HEK293 (cell line): ENCODE data around the gene GATM.

Source experiments
- KLF10 ChIP-seq: fragments of 450-650 bp; IDR thresholded peaks from 2 replicates; pipeline ENCODE4 v1.5.1; 2018; ENCODE audit warnings: missing biosample characterization, mild to moderate bottlenecking, missing genetic modification characterization
- PBX3 ChIP-seq: sonication (generic); formaldehyde crosslinking; IDR thresholded peaks from 2 replicates; pipeline ENCODE4 v1.8.1; 2022; ENCODE audit warnings: mild to moderate bottlenecking, moderate library complexity, missing genetic modification reagents
- PRDM10 ChIP-seq: fragments of 450-650 bp; formaldehyde crosslinking; IDR thresholded peaks from 2 replicates; pipeline ENCODE4 v1.5.1; 2016; ENCODE audit warnings: missing biosample characterization, missing genetic modification characterization
- TSHZ1 ChIP-seq: fragments of 450-650 bp; formaldehyde crosslinking; IDR thresholded peaks from 2 replicates; pipeline ENCODE4 v1.5.1; 2016; ENCODE audit warnings: missing biosample characterization, missing genetic modification characterization, borderline replicate concordance
- ZBTB7A ChIP-seq: fragments of 450-650 bp; formaldehyde crosslinking; IDR thresholded peaks from 2 replicates; pipeline ENCODE4 v1.5.1; 2016; ENCODE audit warnings: low read depth, missing biosample characterization, missing genetic modification characterization
- ZEB2 ChIP-seq: fragments of 450-650 bp; formaldehyde crosslinking; IDR thresholded peaks from 2 replicates; pipeline ENCODE4 v1.5.1; 2016; ENCODE audit warnings: missing biosample characterization, missing genetic modification characterization
- ZNF239 ChIP-seq: fragments of 450-650 bp; formaldehyde crosslinking; IDR thresholded peaks from 2 replicates; pipeline ENCODE4 v1.5.1; 2016; ENCODE audit warnings: missing biosample characterization, missing genetic modification characterization
- ZNF423 ChIP-seq: fragments of 450-650 bp; formaldehyde crosslinking; IDR thresholded peaks from 2 replicates; pipeline ENCODE4 v1.5.1; 2016; ENCODE audit warnings: missing biosample characterization, missing genetic modification characterization
- ZNF513 ChIP-seq: fragments of 450-650 bp; IDR thresholded peaks from 2 replicates; pipeline ENCODE4 v1.5.1; 2018; ENCODE audit warnings: missing biosample characterization, missing genetic modification characterization
- ZNF624 ChIP-seq: fragments of 450-650 bp; formaldehyde crosslinking; IDR thresholded peaks from 2 replicates; pipeline ENCODE4 v1.5.1; 2017; ENCODE audit warnings: missing biosample characterization, missing genetic modification characterization
- ZNF629 ChIP-seq: fragments of 450-650 bp; formaldehyde crosslinking; IDR thresholded peaks from 2 replicates; pipeline ENCODE4 v1.5.1; 2017; ENCODE audit warnings: missing biosample characterization, missing genetic modification characterization
- TF ChIP-seq, protein P1 (sequence below): fragments of 450-650 bp; formaldehyde crosslinking; IDR thresholded peaks from 2 replicates; pipeline ENCODE4 v1.5.1; 2016; ENCODE audit warnings: missing biosample characterization, missing genetic modification characterization
- TF ChIP-seq, protein P2 (sequence below): fragments of 450-650 bp; formaldehyde crosslinking; IDR thresholded peaks from 2 replicates; pipeline ENCODE4 v1.5.1; 2016; ENCODE audit warnings: missing biosample characterization, missing genetic modification characterization

GRCh38 chr15:45384700-45385099 lies 6.4 kb upstream of the GATM start:
- TF ChIP-seq ZNF239 (tag by site-specific recombination) (no peak), PBX3 (CRISPR knock-in tag) (no peak), ZNF423 (no peak), KLF10 (tag by site-specific recombination) (no peak), ZBTB7A (tag by site-specific recombination) (no peak), ZNF629 (tag by site-specific recombination) (no peak), TSHZ1 (tag by site-specific recombination) (no peak), PRDM10 (tag by site-specific recombination) (no peak), ZEB2 (tag by site-specific recombination) (no peak), ZNF624 (no peak), ZNF513 (tag by site-specific recombination) (no peak)
- TF ChIP-seq, protein P1, sequence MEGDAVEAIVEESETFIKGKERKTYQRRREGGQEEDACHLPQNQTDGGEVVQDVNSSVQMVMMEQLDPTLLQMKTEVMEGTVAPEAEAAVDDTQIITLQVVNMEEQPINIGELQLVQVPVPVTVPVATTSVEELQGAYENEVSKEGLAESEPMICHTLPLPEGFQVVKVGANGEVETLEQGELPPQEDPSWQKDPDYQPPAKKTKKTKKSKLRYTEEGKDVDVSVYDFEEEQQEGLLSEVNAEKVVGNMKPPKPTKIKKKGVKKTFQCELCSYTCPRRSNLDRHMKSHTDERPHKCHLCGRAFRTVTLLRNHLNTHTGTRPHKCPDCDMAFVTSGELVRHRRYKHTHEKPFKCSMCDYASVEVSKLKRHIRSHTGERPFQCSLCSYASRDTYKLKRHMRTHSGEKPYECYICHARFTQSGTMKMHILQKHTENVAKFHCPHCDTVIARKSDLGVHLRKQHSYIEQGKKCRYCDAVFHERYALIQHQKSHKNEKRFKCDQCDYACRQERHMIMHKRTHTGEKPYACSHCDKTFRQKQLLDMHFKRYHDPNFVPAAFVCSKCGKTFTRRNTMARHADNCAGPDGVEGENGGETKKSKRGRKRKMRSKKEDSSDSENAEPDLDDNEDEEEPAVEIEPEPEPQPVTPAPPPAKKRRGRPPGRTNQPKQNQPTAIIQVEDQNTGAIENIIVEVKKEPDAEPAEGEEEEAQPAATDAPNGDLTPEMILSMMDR (tag by site-specific recombination), result no peak
- TF ChIP-seq, protein P2, sequence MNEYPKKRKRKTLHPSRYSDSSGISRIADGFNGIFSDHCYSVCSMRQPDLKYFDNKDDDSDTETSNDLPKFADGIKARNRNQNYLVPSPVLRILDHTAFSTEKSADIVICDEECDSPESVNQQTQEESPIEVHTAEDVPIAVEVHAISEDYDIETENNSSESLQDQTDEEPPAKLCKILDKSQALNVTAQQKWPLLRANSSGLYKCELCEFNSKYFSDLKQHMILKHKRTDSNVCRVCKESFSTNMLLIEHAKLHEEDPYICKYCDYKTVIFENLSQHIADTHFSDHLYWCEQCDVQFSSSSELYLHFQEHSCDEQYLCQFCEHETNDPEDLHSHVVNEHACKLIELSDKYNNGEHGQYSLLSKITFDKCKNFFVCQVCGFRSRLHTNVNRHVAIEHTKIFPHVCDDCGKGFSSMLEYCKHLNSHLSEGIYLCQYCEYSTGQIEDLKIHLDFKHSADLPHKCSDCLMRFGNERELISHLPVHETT (tag by site-specific recombination), result no peak
